Spinal cord (tissue), 10 donors: ENCODE data around the gene GOT1. TPM values are rescaled to one million over a fixed set of nuclear protein-coding genes. Genes with fewer than 3 reads are reported as not detected.

Experiments
- DNase-seq, 6 donors: peaks; one replicate each; pipeline versions ENCODE4 v3.0.0 to v3.0.0-alpha.2; 2013 to 2015; ENCODE audit warnings: low spot score in 6 of 6, low read depth in 4 of 6
- H3K27ac ChIP-seq: one replicate; pipeline ENCODE4 v1.5.1; 2013; ENCODE audit warnings: low read depth, low read length, control low read depth
- H3K27me3 ChIP-seq: one replicate; pipeline ENCODE4 v1.6.1; 2013; ENCODE audit warnings: low read length; ENCODE audit not compliant: control insufficient read depth, insufficient read depth
- H3K36me3 ChIP-seq: one replicate; pipeline ENCODE4 v1.6.1; 2013; ENCODE audit warnings: low read length; ENCODE audit not compliant: control insufficient read depth, insufficient read depth
- H3K4me1 ChIP-seq: one replicate; pipeline ENCODE4 v1.6.1; 2013; ENCODE audit warnings: low read length; ENCODE audit not compliant: control insufficient read depth, insufficient read depth
- H3K4me3 ChIP-seq: one replicate; pipeline ENCODE4 v1.5.1; 2013; ENCODE audit warnings: low read depth, low read length, control low read depth
- H3K9me3 ChIP-seq: one replicate; pipeline ENCODE4 v1.6.1; 2013; ENCODE audit warnings: low read length; ENCODE audit not compliant: control insufficient read depth, insufficient read depth
- WGBS: methylation state at CpG from one replicate; pipeline ENCODE4 v1.1.5; 2013; ENCODE audit warnings: missing lambda C conversion rate; ENCODE audit not compliant: insufficient coverage; 5-methylcytosine and 5-hydroxymethylcytosine counted together
- polyA plus RNA-seq, 2 donors: library from polyadenylated mRNA; unstranded; fragments of 120-200 nt; gene quantifications; one replicate each; pipeline ENCODE4 v1.2.1, GENCODE V29; 2013; ENCODE audit not compliant: insufficient read length in 2 of 2
- total RNA-seq, 2 donors: library from RNA; depleted of rRNA in 1 of 2; stranded (reverse); fragments of 120-200 nt in 1 of 2; fragments of >200 nt in 1 of 2; gene quantifications; one replicate each; pipeline versions ENCODE4 v1.2.3 to v1.2.4, GENCODE V29; 2013 to 2014
- donor health status: healthy.

Gene GOT1
- total and polyA plus RNA-seq, 4 donors = 38.0 to 115 (median 86.6) TPM

DNA sequence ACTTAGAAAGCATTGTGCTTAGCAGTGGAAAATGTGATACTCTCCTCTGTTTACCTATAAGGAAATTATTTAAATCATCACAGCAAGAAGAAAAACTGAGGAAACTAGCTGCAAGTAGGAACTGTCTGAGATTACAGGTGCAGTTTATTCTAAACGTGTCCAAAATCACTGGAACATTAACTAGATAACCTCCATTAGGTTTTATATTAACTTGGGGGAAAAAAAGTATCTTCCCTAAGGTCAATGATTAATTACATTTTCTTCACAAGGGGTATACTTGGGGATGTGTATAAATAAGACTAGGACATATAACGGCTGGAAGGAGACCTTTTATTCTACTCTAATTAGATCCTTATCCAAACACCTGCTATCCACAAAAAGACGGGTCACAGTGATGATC lies 3.7 kb downstream of the GOT1 start:
- Histone ChIP-seq H3K4me1 (peaks cover 14% of the 10 kb centered on the region), H3K27ac (no peak overlapping the region), H3K4me3 (no peak overlapping the region), H3K36me3 (no peaks in the 10 kb centered on the region), H3K27me3 (no peaks in the 10 kb centered on the region), H3K9me3 (no peaks in the 10 kb centered on the region)
- no CpG with 5 or more reads among the region's 3 CpGs for WGBS
- no peak for DNase-seq

- Histone ChIP-seq H3K27ac (no peak overlapping the region), H3K9me3 (no peaks in the 10 kb centered on the region), H3K27me3 (no peaks in the 10 kb centered on the region), H3K36me3 (no peaks in the 10 kb centered on the region), H3K4me3 (no peak overlapping the region), H3K4me1 (peaks cover 8% of the 10 kb centered on the region)
- no peak for DNase-seq
- 80% methylated on average over 1 of the region's 1 CpG for WGBS
Observed at GRCh38 chr10:99425204-99425603, 5.2 kb downstream of the GOT1 start.

- no peak overlapping the region for H3K27ac ChIP-seq
- no peak for DNase-seq
Observed at GRCh38 chr10:99424656-99425055, 5.8 kb downstream of the GOT1 start.

GRCh38 chr10:99422529-99423096 lies 7.8 kb downstream of the GOT1 start:
- Histone ChIP-seq H3K9me3 (no peaks in the 10 kb centered on the region), H3K4me1 (no peaks in the 10 kb centered on the region), H3K27me3 (no peaks in the 10 kb centered on the region), H3K27ac (no peak overlapping the region), H3K4me3 (no peak overlapping the region), H3K36me3 (peaks cover 12% of the 10 kb centered on the region)
- no peak for DNase-seq
- 83% methylated on average over 2 of the region's 5 CpGs for WGBS

More at GRCh38 chr10:99424656-99425055, 5.8 kb downstream of the GOT1 start:
- Histone ChIP-seq H3K27me3 (no peaks in the 10 kb centered on the region), H3K4me3 (no peak overlapping the region), H3K4me1 (peaks cover 3% of the 10 kb centered on the region), H3K36me3 (peaks cover 2% of the 10 kb centered on the region), H3K9me3 (no peaks in the 10 kb centered on the region)
- WGBS = no CpG with 5 or more reads among the region's 1 CpG

DNA sequence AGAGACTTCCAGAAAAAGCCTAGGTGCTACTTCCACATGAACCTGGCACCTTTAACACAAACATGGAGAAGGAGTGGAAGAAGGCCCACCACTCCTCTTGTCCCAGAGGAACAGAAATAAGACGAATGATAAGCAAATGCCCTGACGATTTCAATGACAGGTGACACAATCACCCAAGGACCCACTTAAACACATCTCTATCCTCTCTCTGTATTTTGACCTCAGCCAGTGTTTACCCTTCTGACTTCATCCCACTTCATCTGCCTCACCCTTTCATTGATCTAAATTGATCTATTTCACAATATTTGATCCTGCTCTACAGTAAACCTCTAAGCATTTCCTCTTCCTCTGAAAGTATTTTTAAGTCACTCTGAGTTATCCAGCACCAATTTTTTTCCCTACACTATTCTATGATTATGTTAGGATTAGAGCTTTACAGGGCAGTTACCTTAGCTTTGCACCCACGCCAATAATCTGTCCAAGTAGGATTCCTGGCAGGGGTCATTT lies 9.1 kb downstream of the GOT1 start:
- DNase-seq = no peak
- 92% methylated on average over 2 of the region's 3 CpGs for WGBS
- Histone ChIP-seq H3K4me1 (no peaks in the 10 kb centered on the region), H3K9me3 (no peaks in the 10 kb centered on the region), H3K4me3 (no peak overlapping the region), H3K36me3 (peaks cover 12% of the 10 kb centered on the region), H3K27ac (no peak overlapping the region), H3K27me3 (no peaks in the 10 kb centered on the region)

- Histone ChIP-seq H3K36me3 (peaks cover 12% of the 10 kb centered on the region), H3K4me3 (no peak overlapping the region), H3K9me3 (no peaks in the 10 kb centered on the region), H3K27me3 (no peaks in the 10 kb centered on the region), H3K27ac (no peak overlapping the region), H3K4me1 (no peaks in the 10 kb centered on the region)
- 100% methylated on average over 2 of the region's 2 CpGs for WGBS
- DNase-seq = no peak
Observed at GRCh38 chr10:99419688-99420087, 10.7 kb downstream of the GOT1 start.

GRCh38 chr10:99418910-99419624 lies 11.4 kb downstream of the GOT1 start:
- Histone ChIP-seq H3K36me3 (peaks cover 12% of the 10 kb centered on the region), H3K4me3 (no peak overlapping the region), H3K9me3 (no peaks in the 10 kb centered on the region), H3K27ac (no peak overlapping the region), H3K27me3 (no peaks in the 10 kb centered on the region), H3K4me1 (no peaks in the 10 kb centered on the region)
- no peak for DNase-seq

GRCh38 chr10:99412099-99412498 lies 18.3 kb downstream of the GOT1 start:
- Histone ChIP-seq H3K27me3 (no peaks in the 10 kb centered on the region), H3K4me1 (no peaks in the 10 kb centered on the region), H3K27ac (no peak overlapping the region), H3K36me3 (no peaks in the 10 kb centered on the region), H3K9me3 (no peaks in the 10 kb centered on the region), H3K4me3 (no peak overlapping the region)
- DNase-seq = no peak
- 100% methylated on average over 1 of the region's 1 CpG for WGBS

DNA sequence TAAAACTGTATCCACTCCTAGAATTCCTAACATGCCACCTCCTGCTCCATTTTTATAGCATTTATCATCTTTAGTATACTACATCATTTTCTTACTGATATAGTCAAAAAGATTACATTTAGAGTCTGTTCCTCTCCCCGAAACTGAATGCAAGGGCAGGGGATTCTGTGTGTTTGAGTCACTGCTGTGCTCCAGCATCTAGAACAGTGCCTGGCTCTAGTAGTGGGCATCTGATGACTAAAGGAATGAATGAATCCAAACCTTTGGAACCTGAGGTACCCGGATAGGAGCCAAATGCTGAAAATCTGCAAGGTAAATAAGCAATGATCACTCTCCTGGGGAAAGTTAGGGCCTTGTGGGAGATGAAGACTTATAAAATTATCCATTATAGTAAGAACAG lies 18.9 kb downstream of the GOT1 start:
- no peaks in the 10 kb centered on the region for H3K27me3 ChIP-seq
- no peaks in the 10 kb centered on the region for H3K36me3 ChIP-seq
- 90% methylated on average over 2 of the region's 2 CpGs for WGBS
- H3K4me1 ChIP-seq = no peaks in the 10 kb centered on the region
- H3K9me3 ChIP-seq = no peaks in the 10 kb centered on the region
- no peak overlapping the region for H3K27ac ChIP-seq
- no peak overlapping the region for H3K4me3 ChIP-seq
- DNase-seq = no peak

DNA sequence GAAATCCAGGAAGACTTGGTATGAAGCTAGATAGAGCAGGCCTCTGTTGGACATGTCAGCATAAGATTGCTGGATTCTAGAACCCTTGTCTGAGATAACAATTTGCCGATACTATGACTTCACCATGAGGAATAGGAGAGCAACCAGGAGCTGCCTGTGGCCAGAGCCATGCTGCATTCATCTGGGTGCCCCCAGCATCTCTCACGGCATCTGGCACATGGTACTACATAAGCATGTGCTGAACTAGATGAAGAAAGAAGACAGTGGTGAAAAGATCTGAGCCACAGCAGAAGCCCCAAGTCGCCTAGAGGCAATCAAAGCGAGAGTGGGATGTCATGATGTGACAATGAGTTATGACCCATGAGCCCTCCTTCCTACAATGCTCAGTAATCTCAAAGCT lies 19.5 kb downstream of the GOT1 start:
- Histone ChIP-seq H3K4me1 (no peaks in the 10 kb centered on the region), H3K36me3 (peaks cover 3% of the 10 kb centered on the region), H3K4me3 (no peak overlapping the region), H3K9me3 (no peaks in the 10 kb centered on the region), H3K27ac (no peak overlapping the region), H3K27me3 (no peaks in the 10 kb centered on the region)
- DNase-seq = no peak
- WGBS = 100% methylated on average over 1 of the region's 4 CpGs
